DND-41 (cell line): ENCODE results near the gene CYFIP1.

Experiments
- ATAC-seq: fragments of 200-7000 bp; cut with Tn5 transposase; 3 replicates; pipeline ENCODE4 v1.9.1; 2021; ENCODE audit warnings: low read depth; ENCODE audit not compliant: insufficient read depth
- DNase-seq: peaks from one replicate; pipeline ENCODE4 v3.0.0-alpha.2; 2020
- H2AFZ ChIP-seq: 2 replicates; pipeline ENCODE4 v1.6.0; 2012; ENCODE audit warnings: low read depth, low read length
- H3K27ac ChIP-seq: 2 replicates; pipeline ENCODE4 v1.5.1; 2012; ENCODE audit warnings: low read length, inconsistent platforms
- H3K27me3 ChIP-seq: fragments of 200-600 bp; sonication (generic); 2 replicates; pipeline ENCODE4 v1.6.0; 2012; ENCODE audit warnings: low read length, mild to moderate bottlenecking, inconsistent platforms; ENCODE audit not compliant: insufficient read depth, poor library complexity
- H3K36me3 ChIP-seq: 2 replicates; pipeline ENCODE4 v1.5.1; 2012; ENCODE audit warnings: low read length, inconsistent platforms; ENCODE audit not compliant: insufficient read depth
- H3K4me1 ChIP-seq: 2 replicates; pipeline ENCODE4 v1.5.1; 2012; ENCODE audit warnings: mild to moderate bottlenecking, low read length; ENCODE audit not compliant: insufficient read depth
- H3K4me2 ChIP-seq: 2 replicates; pipeline ENCODE4 v1.6.0; 2012; ENCODE audit warnings: mild to moderate bottlenecking, moderate library complexity, low read length, inconsistent platforms; ENCODE audit not compliant: insufficient read depth
- H3K4me3 ChIP-seq, 2 experiments: fragments of 200-600 bp in 1 of 2; shearing (Covaris generic) in 1 of 2; 2 replicates each; pipeline ENCODE4 v1.5.1; 2012 to 2016; ENCODE audit warnings: inconsistent platforms in 2 of 2, low read length in 2 of 2, mild to moderate bottlenecking in 2 of 2, low read depth in 1 of 2, moderate library complexity in 1 of 2
- H3K79me2 ChIP-seq: 2 replicates; pipeline ENCODE4 v1.6.0; 2012; ENCODE audit warnings: low read length, inconsistent platforms; ENCODE audit not compliant: insufficient read depth
- H3K9ac ChIP-seq: 2 replicates; pipeline ENCODE4 v1.6.0; 2012; ENCODE audit warnings: low read depth, mild to moderate bottlenecking, inconsistent platforms, low read length, moderate library complexity
- H3K9me3 ChIP-seq: 2 replicates; pipeline ENCODE4 v1.5.1; 2012; ENCODE audit warnings: low read length, moderate library complexity, mild to moderate bottlenecking, inconsistent platforms; ENCODE audit not compliant: insufficient read depth, severe bottlenecking
- H4K20me1 ChIP-seq: 2 replicates; pipeline ENCODE4 v1.6.0; 2012; ENCODE audit warnings: low read length; ENCODE audit not compliant: insufficient read depth
- EZH2 ChIP-seq: IDR thresholded peaks from 3 replicates; pipeline ENCODE4 v1.6.1; 2012; ENCODE audit warnings: borderline replicate concordance, low read depth, mild to moderate bottlenecking, moderate library complexity, low read length, inconsistent platforms; ENCODE audit not compliant: severe bottlenecking
- TF ChIP-seq, protein P1 (sequence below): IDR thresholded peaks from 2 replicates; pipeline ENCODE4 v1.5.1; 2012; ENCODE audit warnings: borderline replicate concordance, low read length, moderate library complexity, mild to moderate bottlenecking; ENCODE audit not compliant: poor library complexity, severe bottlenecking; ENCODE audit errors: extremely low read depth

The CYFIP1 gene

DNA sequence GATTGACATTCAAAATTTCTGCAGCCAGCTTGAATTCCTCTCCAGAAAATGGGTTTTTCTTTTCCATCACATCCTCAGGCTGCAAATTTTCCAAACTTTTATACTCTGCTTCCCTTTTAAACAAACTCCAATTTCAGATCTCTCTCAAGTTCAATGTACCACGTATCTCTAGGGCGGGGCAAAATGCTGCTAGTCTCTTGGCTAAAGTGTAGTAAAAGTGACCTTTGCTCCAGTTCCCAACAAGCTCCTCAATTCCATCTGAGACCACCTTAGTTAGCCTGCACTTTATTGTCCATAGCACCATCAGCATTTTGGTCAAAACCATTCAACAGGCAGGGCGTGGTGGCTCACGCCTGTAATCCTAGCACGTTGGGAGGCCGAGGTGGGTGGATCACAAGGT is 95.0 kb downstream of the CYFIP1 start:
- Histone ChIP-seq H3K79me2 (no peaks in the 10 kb centered on the region), H3K4me2 (no peak overlapping the region), H3K4me3 (no peak overlapping the region), H4K20me1 (no peaks in the 10 kb centered on the region; the same call in 1 of the 2 replicates), H3K9ac (no peak overlapping the region), H3K27ac (no peak overlapping the region), H3K4me1 (0 out of 2 replicates have a peak, but pooled peaks cover 3% of the 10 kb centered on the region), H3K9me3 (no peaks in the 10 kb centered on the region), H2AFZ (no peak overlapping the region), H3K27me3 (no peaks in the 10 kb centered on the region), H3K36me3 (no peaks in the 10 kb centered on the region)
- TF ChIP-seq EZH2, result no peak
- TF ChIP-seq, protein P1, sequence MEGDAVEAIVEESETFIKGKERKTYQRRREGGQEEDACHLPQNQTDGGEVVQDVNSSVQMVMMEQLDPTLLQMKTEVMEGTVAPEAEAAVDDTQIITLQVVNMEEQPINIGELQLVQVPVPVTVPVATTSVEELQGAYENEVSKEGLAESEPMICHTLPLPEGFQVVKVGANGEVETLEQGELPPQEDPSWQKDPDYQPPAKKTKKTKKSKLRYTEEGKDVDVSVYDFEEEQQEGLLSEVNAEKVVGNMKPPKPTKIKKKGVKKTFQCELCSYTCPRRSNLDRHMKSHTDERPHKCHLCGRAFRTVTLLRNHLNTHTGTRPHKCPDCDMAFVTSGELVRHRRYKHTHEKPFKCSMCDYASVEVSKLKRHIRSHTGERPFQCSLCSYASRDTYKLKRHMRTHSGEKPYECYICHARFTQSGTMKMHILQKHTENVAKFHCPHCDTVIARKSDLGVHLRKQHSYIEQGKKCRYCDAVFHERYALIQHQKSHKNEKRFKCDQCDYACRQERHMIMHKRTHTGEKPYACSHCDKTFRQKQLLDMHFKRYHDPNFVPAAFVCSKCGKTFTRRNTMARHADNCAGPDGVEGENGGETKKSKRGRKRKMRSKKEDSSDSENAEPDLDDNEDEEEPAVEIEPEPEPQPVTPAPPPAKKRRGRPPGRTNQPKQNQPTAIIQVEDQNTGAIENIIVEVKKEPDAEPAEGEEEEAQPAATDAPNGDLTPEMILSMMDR, result no peak
- no peak for DNase-seq
- no peak for ATAC-seq

DNA sequence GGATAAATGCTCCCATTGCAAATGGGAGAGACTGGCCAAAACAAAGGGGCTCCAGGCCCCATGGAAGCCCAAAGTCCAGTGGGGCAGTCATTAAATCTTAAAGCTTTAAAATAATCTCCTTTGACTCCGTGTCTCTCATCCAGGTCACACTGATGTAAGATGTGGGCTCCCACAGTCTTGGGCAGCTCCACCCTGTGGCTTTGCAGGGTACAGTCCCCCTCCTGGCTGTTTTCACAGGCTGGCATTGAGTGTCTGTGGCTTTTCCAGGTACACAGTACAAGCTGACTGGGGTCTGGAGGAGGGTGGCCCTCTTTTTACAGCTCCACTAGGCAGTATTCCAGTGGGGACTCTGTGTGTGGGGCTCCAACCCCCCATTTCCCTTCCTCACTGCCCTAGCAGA is 95.8 kb downstream of the CYFIP1 start:
- no peak for TF ChIP-seq EZH2
- TF ChIP-seq, protein P1, result peak; percentile 45
- no peak; the same call in 2 of the 3 replicates for ATAC-seq
- 0 out of 2 replicates have a peak, but pooled peaks cover 3% of the 10 kb centered on the region for H3K4me1 ChIP-seq
- no peak overlapping the region for H3K4me3 ChIP-seq
- no peak overlapping the region for H3K9ac ChIP-seq
- no peaks in the 10 kb centered on the region for H3K36me3 ChIP-seq
- no peaks in the 10 kb centered on the region for H3K27me3 ChIP-seq
- no peaks in the 10 kb centered on the region for H3K9me3 ChIP-seq
- H3K79me2 ChIP-seq, result no peaks in the 10 kb centered on the region
- H3K27ac ChIP-seq, result no peak overlapping the region
- no peak overlapping the region for H3K4me2 ChIP-seq
- no peak overlapping the region for H2AFZ ChIP-seq
- peak; percentile 22 for DNase-seq
- H4K20me1 ChIP-seq, result no peaks in the 10 kb centered on the region; the same call in 1 of the 2 replicates

DNA sequence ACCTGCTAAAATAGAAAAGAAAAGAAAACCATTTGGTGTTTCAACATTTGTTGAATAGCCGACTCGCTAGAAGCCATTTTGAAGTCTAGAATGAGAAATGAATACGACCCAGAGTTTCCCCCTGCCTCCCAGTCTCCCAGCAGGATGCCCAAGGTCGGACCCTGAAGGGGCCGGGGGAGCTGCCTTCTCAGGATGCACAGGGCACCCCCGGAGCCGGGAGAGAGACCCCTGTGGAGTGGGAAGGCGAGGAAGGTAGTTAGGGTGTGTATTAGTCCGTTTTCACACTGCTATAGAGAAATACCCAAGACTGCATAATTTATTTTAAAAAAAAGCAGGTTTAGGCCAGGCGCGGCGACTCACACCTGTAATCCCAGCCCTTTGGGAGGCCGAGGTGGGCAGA is 97.0 kb downstream of the CYFIP1 start:
- H3K4me2 ChIP-seq, result no peak overlapping the region
- TF ChIP-seq EZH2, result no peak
- TF ChIP-seq, protein P1, result no peak
- H3K9me3 ChIP-seq, result no peaks in the 10 kb centered on the region
- H4K20me1 ChIP-seq, result no peaks in the 10 kb centered on the region; the same call in 1 of the 2 replicates
- 0 out of 2 replicates have a peak, but pooled peaks cover 3% of the 10 kb centered on the region for H3K4me1 ChIP-seq
- ATAC-seq (no peak), DNase-seq (no peak)
- no peak overlapping the region for H3K9ac ChIP-seq
- H3K27me3 ChIP-seq, result no peaks in the 10 kb centered on the region
- no peak overlapping the region for H3K27ac ChIP-seq
- no peaks in the 10 kb centered on the region for H3K36me3 ChIP-seq
- H3K79me2 ChIP-seq, result no peaks in the 10 kb centered on the region
- no peak overlapping the region for H2AFZ ChIP-seq
- H3K4me3 ChIP-seq, result no peak overlapping the region
